ENCODE results near the gene ARHGAP15.

ARHGAP15 gene

DNA sequence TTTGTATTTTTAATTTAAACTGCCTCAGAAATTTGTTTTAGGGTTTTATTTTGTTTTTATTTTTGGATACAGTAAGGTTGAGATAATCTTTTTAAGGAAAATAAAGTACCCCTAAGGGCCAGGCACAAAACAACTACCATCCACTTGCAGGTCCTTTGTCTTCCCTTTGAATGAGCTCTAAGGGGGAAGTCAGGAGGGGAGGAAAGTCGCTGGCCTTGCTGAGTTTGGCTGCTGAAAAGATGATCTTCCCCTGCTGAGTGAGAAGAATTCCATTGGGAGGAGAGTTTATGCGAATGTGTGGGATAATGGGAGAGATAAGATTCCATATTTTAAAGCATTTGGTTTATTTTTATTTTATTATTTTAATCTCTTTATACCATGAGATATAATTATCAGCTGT is 100.7 kb downstream of the ARHGAP15 start:
- DNase-seq = no peak

DNA sequence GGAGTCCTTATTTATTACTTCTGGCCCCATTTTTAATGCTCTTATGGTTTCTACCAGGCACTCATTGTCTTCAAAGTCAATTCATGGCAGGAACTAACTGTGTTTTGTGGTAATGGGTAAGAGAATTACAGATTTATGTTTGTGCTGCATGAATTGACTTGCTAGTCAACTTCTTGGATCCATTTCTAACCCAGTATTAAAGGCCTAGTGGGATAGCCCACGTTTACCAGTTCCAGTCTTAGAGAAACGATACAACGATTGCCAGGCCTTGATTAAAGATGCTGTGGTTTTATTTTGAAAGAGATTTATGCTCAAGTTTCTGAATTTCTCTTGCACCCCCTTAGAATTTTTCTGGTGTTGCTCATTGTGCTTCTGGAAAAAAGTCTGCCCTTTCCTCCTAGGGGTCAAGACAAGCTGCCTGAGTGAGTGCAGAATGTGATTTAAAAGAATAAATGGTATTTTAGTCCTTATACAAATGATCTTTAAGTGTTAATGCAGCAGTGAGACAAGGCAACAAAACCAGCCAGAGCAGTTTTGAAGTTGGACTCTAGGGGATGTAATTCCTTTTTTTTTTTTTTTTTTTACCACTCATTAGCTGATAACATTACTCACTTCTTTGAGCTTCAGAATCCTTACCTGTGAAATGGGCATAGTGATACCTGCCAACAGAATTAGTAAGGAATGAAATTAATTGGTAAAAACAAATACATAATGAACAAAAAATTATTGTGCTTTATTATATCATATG is 101.5 kb downstream of the ARHGAP15 start:
- DNase-seq = no peak

DNA sequence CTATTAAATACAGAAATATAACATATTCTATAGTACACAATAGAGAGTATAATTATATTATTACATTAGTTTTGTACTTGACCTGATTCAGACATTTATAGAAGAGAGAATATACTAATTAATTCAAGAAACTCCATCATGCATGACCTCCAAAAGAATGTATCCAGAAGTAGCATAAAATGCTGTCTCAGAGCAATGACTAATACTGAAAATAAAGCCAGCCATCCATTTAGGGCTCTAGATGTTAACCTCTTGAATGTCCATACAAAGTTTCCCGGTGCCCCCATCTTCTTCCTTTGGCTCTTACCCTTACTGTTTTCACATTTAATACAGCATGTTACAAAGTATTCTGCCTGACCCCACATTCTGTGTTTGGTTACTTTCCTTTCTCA is 102.0 kb downstream of the ARHGAP15 start:
- DNase-seq = no peak

- DNase-seq = no peak
Observed at GRCh38 chr2:143237146-143237777, 108.0 kb downstream of the ARHGAP15 start.

- DNase-seq = no peak
Observed at GRCh38 chr2:143241403-143242088, 112.3 kb downstream of the ARHGAP15 start.

GRCh38 chr2:143246246-143246645 is 117.0 kb downstream of the ARHGAP15 start:
- DNase-seq = no peak

- DNase-seq = no peak
Observed at GRCh38 chr2:143246815-143247744, 117.9 kb downstream of the ARHGAP15 start.

GRCh38 chr2:143248631-143249030 is 119.4 kb downstream of the ARHGAP15 start:
- no peak for DNase-seq

- DNase-seq = no peak
Observed at GRCh38 chr2:143251681-143252080, 122.5 kb downstream of the ARHGAP15 start.

DNA sequence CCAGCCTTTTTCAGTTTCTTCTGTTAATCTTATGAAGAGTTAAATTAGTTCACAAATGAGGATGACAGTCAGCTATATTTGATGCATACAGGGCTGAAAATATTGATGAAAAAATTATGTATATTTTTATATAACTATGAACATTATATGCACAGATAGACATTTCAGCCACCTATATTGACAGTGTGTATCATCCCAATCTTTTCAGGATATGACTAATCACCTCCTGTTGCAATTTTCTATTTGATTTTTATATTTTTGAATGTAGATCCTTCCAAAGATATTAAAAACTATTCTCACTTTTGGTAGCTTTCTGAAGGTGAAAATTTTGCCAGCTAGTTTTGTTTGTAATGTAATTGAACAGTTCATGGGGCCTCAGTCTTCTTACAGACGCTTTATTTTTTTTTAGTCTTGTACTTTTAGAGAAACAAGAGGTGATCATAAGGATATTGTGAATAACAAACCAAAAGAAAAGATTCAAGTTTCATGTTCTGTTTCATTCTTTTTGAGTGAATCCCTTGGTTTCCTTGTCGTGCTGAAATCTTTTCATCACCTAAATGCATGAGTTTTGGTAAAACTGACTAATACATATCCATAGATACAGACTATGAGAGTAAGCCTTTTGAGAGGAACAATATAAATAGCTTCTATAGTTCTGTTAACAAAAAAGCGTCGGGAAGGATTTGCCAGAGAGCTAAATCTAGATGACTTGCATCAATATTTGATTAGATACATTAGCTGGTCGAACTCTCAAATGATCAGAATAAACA is 123.1 kb downstream of the ARHGAP15 start:
- no peak for DNase-seq

DNA sequence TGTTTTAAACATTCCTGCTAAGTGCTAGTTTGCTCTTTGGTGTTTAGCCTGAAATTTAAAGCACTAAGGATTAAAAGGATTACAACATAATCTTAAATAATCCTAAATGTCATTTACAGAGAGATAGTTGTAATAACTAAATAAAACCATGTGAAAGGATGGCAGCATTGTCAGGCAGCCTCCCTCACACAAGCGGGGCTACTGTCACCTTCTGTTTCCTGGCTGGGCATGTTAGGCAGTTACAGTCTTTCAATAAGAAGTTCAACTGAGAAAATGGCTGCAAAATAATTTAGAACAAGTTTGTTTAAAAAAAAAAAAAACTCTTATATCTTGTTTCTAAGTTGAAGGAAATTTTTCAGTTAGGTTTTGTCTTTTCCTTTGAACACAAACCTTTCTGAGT is 124.9 kb downstream of the ARHGAP15 start:
- DNase-seq = no peak

GRCh38 chr2:143255086-143255485 is 125.9 kb downstream of the ARHGAP15 start:
- no peak for DNase-seq

GRCh38 chr2:143255899-143256298 is 126.7 kb downstream of the ARHGAP15 start:
- no peak for DNase-seq

- no peak for DNase-seq
Observed at GRCh38 chr2:143258126-143258892, 129.1 kb downstream of the ARHGAP15 start.

GRCh38 chr2:143259368-143259958 is 130.2 kb downstream of the ARHGAP15 start:
- peak; percentile 80 for DNase-seq

GRCh38 chr2:143261986-143262385 is 132.8 kb downstream of the ARHGAP15 start:
- peak; percentile 70 for DNase-seq

GRCh38 chr2:143262389-143262788 is 133.2 kb downstream of the ARHGAP15 start:
- DNase-seq = no peak

GRCh38 chr2:143263066-143263625 is 133.9 kb downstream of the ARHGAP15 start:
- DNase-seq = no peak

- no peak for DNase-seq
Observed at GRCh38 chr2:143264851-143265250, 135.6 kb downstream of the ARHGAP15 start.

DNA sequence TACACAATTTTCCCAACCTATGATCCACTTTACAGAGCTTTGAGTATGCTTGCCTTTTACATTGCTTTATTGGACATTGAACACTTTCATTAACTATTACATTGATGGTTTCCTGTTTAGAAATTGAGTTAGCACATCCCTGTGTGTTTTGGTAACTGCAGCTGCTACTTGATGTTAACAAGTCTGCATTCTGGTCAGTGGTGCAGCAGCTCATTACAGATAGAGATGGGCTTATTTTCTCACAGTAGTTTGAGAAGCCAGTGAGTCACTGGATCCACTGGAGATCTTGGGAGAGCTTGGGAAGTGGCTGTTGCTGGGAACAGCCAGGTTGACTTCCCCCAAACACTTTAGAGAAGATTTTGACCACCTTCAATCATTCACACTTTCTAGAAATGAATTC is 150.5 kb downstream of the ARHGAP15 start:
- DNase-seq = no peak

All from activated CD8-positive, alpha-beta memory T cell treated with anti-CD3 and anti-CD28 coated beads for 24 hours (primary cell).